Muscle of leg (tissue), 11 donors: ENCODE data around the gene NELL2. TPM values are rescaled to one million over a fixed set of nuclear protein-coding genes. Genes with fewer than 3 reads are reported as not detected.
"Not testable (repeated sequence)": the region's sequence is repeated elsewhere in the genome, so short reads cannot be mapped to it uniquely, and the experiment has no call there.

Experiments used
- DNase-seq: peaks from one replicate; pipeline ENCODE4 v3.0.0; 2013
- H3K27ac ChIP-seq: one replicate; pipeline ENCODE4 v1.5.1; 2013; ENCODE audit warnings: mild to moderate bottlenecking, low read length, control low read depth
- H3K27me3 ChIP-seq: one replicate; pipeline ENCODE4 v1.6.1; 2013; ENCODE audit warnings: low read length; ENCODE audit not compliant: control insufficient read depth, insufficient read depth
- H3K36me3 ChIP-seq: one replicate; pipeline ENCODE4 v1.6.1; 2013; ENCODE audit warnings: low read length; ENCODE audit not compliant: control insufficient read depth, insufficient read depth
- H3K4me1 ChIP-seq: one replicate; pipeline ENCODE4 v1.6.1; 2013; ENCODE audit warnings: low read length; ENCODE audit not compliant: control insufficient read depth, insufficient read depth
- H3K4me3 ChIP-seq: one replicate; pipeline ENCODE4 v1.5.1; 2013; ENCODE audit warnings: low read length, control low read depth
- H3K9me3 ChIP-seq: replicated peaks from 2 replicates; pipeline ENCODE4 v1.6.1; 2013; ENCODE audit warnings: low read depth, low read length; ENCODE audit not compliant: control insufficient read depth
- WGBS: methylation state at CpG from one replicate; pipeline ENCODE4 v1.1.5; 2013; ENCODE audit warnings: missing lambda C conversion rate; ENCODE audit not compliant: insufficient coverage; 5-methylcytosine and 5-hydroxymethylcytosine counted together
- polyA plus RNA-seq, 8 donors: library from polyadenylated mRNA; unstranded; fragments of 120-200 nt; gene quantifications; one replicate each; pipeline versions ENCODE4 v1.2.1 to v1.2.3, GENCODE V29; 2013; ENCODE audit warnings: inconsistent platforms in 1 of 8, low replicate concordance in 1 of 8; ENCODE audit not compliant: insufficient read length in 8 of 8, insufficient read depth in 1 of 8
- total RNA-seq: library from RNA; stranded (reverse); fragments of 120-200 nt; gene quantifications from one replicate; pipeline ENCODE4 v1.2.4, GENCODE V29; 2013

Gene NELL2
- total and polyA plus RNA-seq, 9 donors = 0.57 to 5.7 (median 1.6) TPM

DNA sequence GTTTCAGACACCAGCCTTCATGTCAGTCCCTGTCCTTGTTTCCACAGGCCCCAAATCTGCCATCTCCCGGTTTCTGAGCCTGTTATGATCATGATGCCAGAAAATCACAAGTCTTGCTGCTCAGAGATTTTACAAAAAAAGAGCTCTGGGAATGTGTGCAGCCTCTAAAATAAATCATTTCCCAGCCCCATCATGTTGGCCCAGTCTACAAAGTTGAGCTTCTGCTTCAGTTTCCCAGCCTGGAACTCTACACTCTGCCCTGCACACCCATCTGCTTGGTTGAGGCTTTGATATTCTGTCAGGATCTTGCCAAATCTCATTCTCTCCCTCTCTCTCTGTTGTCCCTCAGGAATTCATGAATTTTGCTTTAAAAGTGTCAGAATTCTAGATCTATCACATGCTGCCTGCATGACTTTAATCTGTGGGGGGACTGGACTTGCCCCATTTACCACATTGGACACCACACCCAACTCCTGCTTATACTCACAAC is 45.5 kb downstream of the NELL2 start:
- Histone ChIP-seq H3K9me3 (no peaks in the 10 kb centered on the region), H3K4me1 (no peaks in the 10 kb centered on the region), H3K27ac (no peak overlapping the region), H3K36me3 (no peaks in the 10 kb centered on the region), H3K27me3 (no peaks in the 10 kb centered on the region), H3K4me3 (no peak overlapping the region)
- no peak for DNase-seq
- whole genome bisulfite sequencing = 36% methylated on average over 1 of the region's 1 CpG

DNA sequence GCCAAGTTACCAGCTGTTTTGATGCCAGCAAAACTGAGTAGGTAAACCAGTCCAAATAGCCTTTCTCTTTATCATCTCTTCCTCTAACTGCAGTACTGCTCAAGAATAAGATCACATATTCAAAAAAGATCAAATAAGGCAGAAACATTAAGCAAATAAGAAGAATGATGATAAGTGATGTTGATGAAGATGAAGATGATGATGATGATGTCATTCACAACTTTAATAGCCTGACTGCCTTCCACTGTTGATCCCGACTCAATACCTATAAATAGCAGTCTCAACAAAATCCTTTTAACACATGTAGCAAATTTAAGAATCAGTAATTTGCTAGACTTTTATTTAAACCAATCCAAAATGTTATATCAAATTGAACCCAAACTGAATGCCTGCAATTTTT is 47.1 kb downstream of the NELL2 start:
- no peaks in the 10 kb centered on the region for H3K4me1 ChIP-seq
- H3K27ac ChIP-seq = no peak overlapping the region
- H3K9me3 ChIP-seq = no peaks in the 10 kb centered on the region
- no peak overlapping the region for H3K4me3 ChIP-seq
- DNase-seq = no peak
- WGBS = no CpG with 5 or more reads among the region's 1 CpG
- H3K27me3 ChIP-seq = no peaks in the 10 kb centered on the region
- H3K36me3 ChIP-seq = no peaks in the 10 kb centered on the region

DNA sequence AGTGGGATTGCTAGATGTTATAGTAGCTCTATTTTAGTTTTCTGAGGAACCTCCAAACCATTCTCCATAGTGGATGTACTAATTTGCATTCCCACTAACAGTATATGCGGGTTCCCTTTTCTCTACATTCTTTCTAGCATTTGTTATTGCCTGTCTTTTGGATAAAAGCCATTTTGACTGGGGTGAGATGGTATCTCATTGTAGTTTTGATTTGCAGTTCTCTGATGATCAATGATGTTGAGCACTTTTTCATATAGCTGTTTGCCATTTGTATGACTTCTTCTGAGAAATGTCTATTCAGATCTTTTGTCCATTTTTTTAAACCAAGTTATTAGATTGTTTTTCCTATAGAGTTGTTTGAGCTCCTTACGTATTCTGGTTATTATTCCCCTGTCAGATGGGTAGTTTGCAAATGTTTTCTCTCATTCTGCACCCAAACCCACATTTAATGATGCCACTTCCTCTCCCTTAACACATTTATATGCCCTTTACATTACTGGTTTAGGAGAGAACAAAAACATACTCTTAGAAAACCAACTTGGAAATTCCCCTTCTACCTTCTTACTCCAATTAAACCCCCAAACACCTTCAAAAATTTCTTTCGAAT is 48.2 kb downstream of the NELL2 start:
- WGBS = no CpG with 5 or more reads among the region's 3 CpGs
- no peak overlapping the region for H3K27ac ChIP-seq

DNA sequence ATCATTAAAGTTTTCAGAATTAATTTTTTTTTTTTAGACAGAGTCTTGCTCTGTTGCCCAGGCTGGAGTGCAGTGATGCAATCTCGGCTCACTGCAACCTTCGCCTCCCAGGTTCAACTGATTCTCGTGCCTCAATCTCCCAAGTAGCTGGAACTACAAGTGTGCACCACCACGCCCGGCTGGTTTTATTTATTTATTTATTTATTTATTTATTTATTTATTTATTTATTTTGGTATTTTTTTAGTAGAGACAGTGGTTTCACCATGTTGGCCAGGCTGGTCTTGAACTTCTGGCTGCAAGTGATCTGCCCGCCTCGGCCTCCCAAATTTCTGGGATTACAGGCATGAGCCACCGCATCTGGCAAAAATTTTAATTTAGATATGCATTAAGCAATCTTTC is 54.4 kb downstream of the NELL2 start:
- H3K36me3 ChIP-seq, H3K4me3 ChIP-seq, H3K9me3 ChIP-seq, H3K4me1 ChIP-seq, DNase-seq, H3K27me3 ChIP-seq, H3K27ac ChIP-seq: not testable (repeated sequence)
- no CpG with 5 or more reads among the region's 8 CpGs for WGBS

More for the DNA sequence above, 48.2 kb downstream of the NELL2 start:
- no peak for DNase-seq
- H3K36me3 ChIP-seq = no peaks in the 10 kb centered on the region
- no peaks in the 10 kb centered on the region for H3K27me3 ChIP-seq
- H3K4me1 ChIP-seq = no peaks in the 10 kb centered on the region
- no peaks in the 10 kb centered on the region for H3K9me3 ChIP-seq
- no peak overlapping the region for H3K4me3 ChIP-seq

DNA sequence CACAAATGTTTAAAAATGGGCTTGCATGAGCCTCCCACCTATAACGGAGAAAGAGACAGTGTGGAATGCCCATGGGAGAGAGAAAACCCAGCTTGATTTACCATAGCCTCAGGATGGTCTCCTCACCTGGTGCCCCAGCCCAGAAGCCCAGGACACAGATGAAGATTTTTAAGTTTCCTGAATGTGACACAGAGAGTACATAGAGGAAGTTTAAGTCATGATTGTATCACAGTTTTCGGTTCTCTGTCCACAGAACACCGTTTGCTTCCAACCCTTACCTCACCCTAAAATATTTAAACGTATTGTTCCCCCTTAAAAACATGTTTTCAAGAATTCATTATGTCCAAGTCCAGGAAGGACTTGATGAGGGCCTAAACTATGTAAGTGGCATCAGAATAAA is 56.2 kb downstream of the NELL2 start:
- no peaks in the 10 kb centered on the region for H3K9me3 ChIP-seq
- H3K4me1 ChIP-seq = no peaks in the 10 kb centered on the region
- no peak overlapping the region for H3K4me3 ChIP-seq
- H3K36me3 ChIP-seq = no peaks in the 10 kb centered on the region
- WGBS = no CpG with 5 or more reads among the region's 4 CpGs
- H3K27ac ChIP-seq = no peak overlapping the region
- no peak for DNase-seq
- no peaks in the 10 kb centered on the region for H3K27me3 ChIP-seq

DNA sequence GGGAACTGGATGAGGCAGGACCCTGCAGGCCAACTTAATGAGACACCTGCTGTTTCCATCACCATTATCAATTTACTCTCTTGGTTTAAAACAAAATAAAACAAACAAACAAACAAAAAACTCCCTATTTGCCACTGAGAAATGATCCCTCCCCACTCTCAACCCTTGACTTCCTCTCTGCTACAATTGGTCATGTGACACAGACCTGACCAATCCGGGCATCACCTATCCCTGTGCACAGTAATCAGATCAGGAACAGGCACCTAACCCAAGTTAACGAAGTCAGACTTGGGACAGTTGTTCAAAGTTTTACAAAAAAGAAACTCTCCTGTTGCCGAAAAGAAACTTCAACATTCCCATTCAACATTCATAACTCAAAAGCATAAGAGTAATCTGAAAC is 58.4 kb downstream of the NELL2 start:
- Histone ChIP-seq H3K9me3 (no peaks in the 10 kb centered on the region), H3K27me3 (no peaks in the 10 kb centered on the region), H3K27ac (no peak overlapping the region), H3K4me3 (no peak overlapping the region), H3K36me3 (no peaks in the 10 kb centered on the region), H3K4me1 (no peaks in the 10 kb centered on the region)
- 100% methylated on average over 1 of the region's 3 CpGs for WGBS
- DNase-seq = no peak

DNA sequence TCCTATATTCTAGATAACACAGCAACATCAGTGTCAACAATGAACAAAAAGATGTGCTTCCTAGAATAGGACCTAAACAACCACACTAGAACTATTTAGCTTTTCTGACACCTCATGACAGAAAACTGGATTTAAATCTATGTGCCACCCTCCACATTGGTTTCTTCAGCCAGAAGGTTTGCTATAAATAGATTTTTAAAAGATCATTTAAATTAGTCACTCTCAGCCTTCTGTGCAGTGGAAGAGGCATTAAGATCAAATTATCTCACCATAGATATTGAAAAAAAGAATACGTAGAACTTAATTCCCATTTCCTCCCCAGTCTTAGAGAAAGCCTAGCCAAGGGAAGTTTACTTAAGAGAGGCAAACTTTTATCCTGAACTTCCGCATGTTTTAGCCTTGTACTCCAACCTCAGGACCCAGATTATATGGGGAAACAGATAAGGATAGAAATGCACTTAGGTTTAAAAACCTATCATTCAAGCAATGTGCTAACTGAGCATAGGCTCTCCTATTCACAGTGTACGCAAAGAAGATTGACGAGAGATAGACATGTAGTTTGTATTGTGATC is 59.6 kb downstream of the NELL2 start:
- Histone ChIP-seq H3K36me3 (no peaks in the 10 kb centered on the region), H3K9me3 (no peaks in the 10 kb centered on the region), H3K4me1 (no peaks in the 10 kb centered on the region), H3K27me3 (no peaks in the 10 kb centered on the region), H3K27ac (no peak overlapping the region), H3K4me3 (no peak overlapping the region)
- no peak for DNase-seq
- no CpG with 5 or more reads among the region's 4 CpGs for WGBS

DNA sequence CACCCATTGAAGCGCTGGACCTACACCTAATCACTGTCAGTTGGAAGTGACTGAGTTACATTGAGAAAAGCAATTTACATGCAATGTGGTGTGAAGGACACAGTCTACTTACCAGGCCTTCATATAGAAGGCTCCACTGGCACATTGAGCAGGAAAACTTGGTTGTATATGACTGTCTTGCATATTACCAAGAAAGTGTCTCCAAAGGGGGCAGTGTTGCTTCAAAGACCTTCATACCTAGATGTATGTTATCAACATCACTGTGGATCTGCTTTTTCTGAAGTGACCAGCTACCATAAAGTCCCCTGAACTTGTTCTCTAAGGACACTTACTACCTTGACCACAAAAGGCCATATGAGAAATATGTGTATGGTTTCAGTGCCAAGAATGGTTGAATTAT is 64.1 kb downstream of the NELL2 start:
- H3K9me3 ChIP-seq = no peaks in the 10 kb centered on the region
- H3K27ac ChIP-seq = no peak overlapping the region
- H3K4me1 ChIP-seq = no peaks in the 10 kb centered on the region
- no peaks in the 10 kb centered on the region for H3K36me3 ChIP-seq
- DNase-seq = no peak
- no peak overlapping the region for H3K4me3 ChIP-seq
- H3K27me3 ChIP-seq = no peaks in the 10 kb centered on the region
- 100% methylated on average over 1 of the region's 1 CpG for WGBS

DNA sequence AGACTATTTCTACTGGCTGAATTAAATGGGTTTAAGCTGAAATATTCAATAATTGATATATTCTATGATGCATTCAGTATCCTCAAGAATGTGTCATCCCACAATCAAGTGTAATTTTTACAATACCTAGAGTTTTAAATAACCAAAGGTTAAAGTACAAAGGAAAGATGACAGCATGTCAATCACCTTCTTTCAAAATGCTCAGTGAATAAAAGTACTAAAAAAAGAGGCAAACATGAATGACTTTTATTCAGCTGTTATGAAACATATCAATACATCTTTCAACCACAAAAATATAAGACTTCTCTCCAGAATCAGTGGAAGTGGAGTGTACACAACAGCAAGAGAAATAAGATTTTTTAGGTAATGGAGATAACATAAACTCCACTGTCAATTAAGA is 72.0 kb downstream of the NELL2 start:
- Histone ChIP-seq H3K4me3 (no peak overlapping the region), H3K36me3 (no peaks in the 10 kb centered on the region), H3K27ac (no peak overlapping the region), H3K4me1 (no peaks in the 10 kb centered on the region), H3K27me3 (no peaks in the 10 kb centered on the region), H3K9me3 (no peaks in the 10 kb centered on the region)
- no peak for DNase-seq

DNA sequence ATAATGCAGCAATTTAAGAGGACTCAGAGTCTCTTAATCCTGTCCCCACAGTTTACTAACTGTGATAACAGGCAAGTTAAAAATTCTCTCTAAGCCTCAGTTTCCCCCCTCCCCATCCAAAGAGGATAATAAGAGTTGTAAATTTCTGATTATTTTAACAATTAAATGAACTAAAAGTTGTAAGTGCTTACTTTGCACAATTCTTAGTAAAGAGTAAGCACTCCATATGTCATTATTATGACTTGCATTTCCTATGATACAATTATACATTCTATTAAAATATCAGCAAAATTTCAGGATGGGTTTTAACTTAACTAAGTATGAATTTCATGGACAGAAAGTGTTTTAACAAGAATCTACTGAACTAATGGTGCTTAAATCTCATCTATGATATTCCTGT is 80.1 kb downstream of the NELL2 start:
- Histone ChIP-seq H3K4me1 (no peaks in the 10 kb centered on the region), H3K27ac (no peak overlapping the region), H3K9me3 (no peaks in the 10 kb centered on the region), H3K36me3 (no peaks in the 10 kb centered on the region), H3K4me3 (no peak overlapping the region), H3K27me3 (no peaks in the 10 kb centered on the region)
- no peak for DNase-seq

DNA sequence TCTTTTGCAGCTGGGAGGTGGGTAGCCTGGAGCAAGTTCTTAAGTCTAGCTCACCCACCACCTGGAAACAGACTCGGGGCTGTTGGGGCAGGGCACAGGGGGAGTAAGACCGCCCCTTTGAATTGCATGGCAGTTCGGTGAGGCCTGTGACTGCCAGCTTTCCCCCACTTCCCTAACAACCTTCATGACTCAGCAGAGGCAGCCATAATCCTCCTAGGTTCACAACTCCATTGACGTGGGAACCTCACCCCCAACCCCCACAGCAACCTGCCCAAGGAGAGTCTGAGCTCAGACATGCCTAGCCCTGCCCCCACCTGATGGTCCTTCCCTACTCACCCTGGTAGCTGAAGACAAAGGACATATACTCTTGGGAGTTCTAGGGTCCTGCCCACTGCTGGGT is 87.4 kb downstream of the NELL2 start:
- no peaks in the 10 kb centered on the region for H3K9me3 ChIP-seq
- H3K36me3 ChIP-seq = no peaks in the 10 kb centered on the region
- no peaks in the 10 kb centered on the region for H3K4me1 ChIP-seq
- H3K4me3 ChIP-seq = no peak overlapping the region
- no peaks in the 10 kb centered on the region for H3K27me3 ChIP-seq
- DNase-seq = no peak
- no peak overlapping the region for H3K27ac ChIP-seq
- WGBS = 92% methylated on average over 2 of the region's 4 CpGs
